ENCODE data around the gene TLK2.

The TLK2 gene

DNA sequence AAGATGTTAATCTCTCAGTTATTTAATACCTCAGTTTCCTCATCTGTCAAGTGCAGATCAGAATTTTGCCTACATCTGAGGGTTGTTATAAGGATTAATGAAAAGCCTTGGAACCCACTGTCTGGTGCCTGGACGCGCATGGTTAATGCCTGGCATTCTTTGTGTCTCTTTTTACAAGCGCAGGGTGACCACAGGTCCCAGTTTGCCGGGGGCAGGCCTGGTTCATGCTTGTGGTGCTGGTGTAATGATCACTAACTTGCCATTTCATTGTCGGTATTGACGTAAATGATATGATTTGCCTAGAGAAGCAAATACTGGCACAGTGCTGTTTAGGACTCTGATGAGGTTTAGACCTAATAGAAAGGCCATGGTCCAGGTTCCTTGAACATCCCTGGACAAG is 172.0 kb downstream of the TLK2 start:
- DNase-seq (ENCODE audit: low read depth), result peak; percentile 38
- TF ChIP-seq POLR2A (IDR thresholded peaks at IDR 0.05; ENCODE audit: extremely low read depth, insufficient read length) (no peak), MYC (IDR thresholded peaks at IDR 0.05; ENCODE audit: low read depth, low read length) (no peak)
- TF ChIP-seq, protein P1, sequence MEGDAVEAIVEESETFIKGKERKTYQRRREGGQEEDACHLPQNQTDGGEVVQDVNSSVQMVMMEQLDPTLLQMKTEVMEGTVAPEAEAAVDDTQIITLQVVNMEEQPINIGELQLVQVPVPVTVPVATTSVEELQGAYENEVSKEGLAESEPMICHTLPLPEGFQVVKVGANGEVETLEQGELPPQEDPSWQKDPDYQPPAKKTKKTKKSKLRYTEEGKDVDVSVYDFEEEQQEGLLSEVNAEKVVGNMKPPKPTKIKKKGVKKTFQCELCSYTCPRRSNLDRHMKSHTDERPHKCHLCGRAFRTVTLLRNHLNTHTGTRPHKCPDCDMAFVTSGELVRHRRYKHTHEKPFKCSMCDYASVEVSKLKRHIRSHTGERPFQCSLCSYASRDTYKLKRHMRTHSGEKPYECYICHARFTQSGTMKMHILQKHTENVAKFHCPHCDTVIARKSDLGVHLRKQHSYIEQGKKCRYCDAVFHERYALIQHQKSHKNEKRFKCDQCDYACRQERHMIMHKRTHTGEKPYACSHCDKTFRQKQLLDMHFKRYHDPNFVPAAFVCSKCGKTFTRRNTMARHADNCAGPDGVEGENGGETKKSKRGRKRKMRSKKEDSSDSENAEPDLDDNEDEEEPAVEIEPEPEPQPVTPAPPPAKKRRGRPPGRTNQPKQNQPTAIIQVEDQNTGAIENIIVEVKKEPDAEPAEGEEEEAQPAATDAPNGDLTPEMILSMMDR (IDR thresholded peaks at IDR 0.05; ENCODE audit: low read depth, low read length), result no peak
- TF ChIP-seq, protein P2, sequence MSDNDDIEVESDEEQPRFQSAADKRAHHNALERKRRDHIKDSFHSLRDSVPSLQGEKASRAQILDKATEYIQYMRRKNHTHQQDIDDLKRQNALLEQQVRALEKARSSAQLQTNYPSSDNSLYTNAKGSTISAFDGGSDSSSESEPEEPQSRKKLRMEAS (IDR thresholded peaks at IDR 0.05; ENCODE audit: low read depth, low read length), result no peak

DNA sequence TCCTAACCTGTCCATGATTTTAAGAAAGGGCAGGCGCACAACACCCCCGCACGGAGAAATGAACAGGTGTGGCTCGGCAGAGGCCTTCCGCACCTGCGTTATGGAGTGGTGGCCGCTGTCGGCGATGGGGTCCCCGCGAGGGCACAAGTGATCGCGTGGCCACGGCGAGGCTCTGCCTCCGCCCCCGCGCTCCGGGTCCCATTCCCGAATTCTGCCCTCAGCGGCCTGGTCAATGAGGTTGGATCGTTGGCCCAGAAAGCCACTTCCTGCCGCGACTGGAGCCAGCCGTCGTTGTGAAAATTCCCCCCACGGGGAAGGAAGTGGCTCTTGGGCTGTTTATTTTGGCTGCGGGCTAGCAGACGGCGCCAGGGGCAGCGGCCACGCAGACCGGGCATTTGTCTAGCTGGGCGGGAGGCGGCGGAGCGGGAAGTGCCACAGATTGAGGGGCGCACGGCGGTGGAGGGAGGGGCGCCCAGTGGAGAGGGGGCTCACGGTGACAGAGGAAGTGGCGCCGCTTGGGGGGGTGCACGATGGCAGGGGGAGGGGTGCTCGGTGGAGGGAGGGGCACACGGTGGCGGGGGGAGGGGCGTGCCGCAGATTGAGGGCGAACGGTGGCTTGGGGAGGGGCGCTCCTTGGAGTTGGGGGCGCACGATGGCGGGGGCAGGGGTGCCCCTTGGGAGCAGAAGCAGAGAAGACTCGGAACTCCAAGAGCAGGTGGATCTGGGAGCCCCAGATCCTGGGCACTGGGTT is 173.8 kb downstream of the TLK2 start:
- TF ChIP-seq POLR2A (IDR thresholded peaks at IDR 0.05; ENCODE audit: extremely low read depth, insufficient read length) (peak; percentile 25), MYC (IDR thresholded peaks at IDR 0.05; ENCODE audit: low read depth, low read length) (peak; percentile 82)
- TF ChIP-seq, protein P2 (IDR thresholded peaks at IDR 0.05; ENCODE audit: low read depth, low read length), result peak; percentile 51; the same call in 1 of the 2 replicates
- TF ChIP-seq, protein P1 (IDR thresholded peaks at IDR 0.05; ENCODE audit: low read depth, low read length), result no peak
- H3K4me3 ChIP-seq (ENCODE audit: low read depth, low read length), result peak overlapping the region; percentile 56
- DNase-seq (ENCODE audit: low read depth), result peak; percentile 91

More for the DNA sequence above, 172.0 kb downstream of the TLK2 start:
- H3K4me3 ChIP-seq (ENCODE audit: low read depth, low read length), result no peak overlapping the region

DNA sequence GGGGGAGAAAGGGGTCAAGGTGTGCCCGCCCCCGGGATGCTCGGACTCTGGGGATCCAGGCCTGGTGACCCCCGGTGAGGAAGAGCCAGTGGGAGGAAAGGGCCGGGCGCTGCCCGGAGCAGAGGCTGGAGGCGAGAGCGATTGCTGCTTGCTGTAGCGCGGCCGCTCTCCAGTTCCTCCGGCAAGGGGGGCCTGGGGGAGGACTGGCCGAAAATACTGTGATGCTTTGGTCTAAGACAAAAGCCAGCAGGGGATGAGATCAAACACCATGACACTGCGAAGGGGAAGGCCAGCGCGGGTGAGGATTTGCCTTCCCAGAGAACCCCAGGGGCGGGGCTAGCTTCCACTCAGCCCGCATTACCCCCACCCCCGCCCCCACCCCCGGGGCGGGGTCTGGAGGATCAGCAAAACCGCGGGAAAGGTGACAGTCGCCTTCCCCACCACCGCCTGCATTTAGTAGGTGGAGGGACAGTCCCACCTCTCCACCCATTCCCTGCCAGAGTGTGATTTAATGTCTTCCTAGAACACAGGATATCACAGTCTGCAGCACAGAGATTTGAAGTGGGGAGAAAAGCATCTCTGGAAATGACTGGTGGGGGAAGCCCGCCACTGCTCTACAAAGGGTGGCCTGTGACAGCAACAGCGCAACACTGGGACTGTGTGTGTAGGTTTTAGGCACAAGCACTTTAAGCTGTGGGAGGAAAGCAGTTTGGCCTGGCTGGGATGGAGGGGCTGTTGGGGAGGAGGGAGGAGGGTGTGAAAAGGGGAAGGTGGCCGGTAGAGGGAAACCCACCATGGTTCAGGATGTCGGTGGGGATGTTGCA is 174.6 kb downstream of the TLK2 start:
- TF ChIP-seq MYC (IDR thresholded peaks at IDR 0.05; ENCODE audit: low read depth, low read length), result 0 out of 2 replicates have a peak, but pooled peaks have one; percentile 12
- TF ChIP-seq, protein P2 (IDR thresholded peaks at IDR 0.05; ENCODE audit: low read depth, low read length), result peak; percentile 13; the same call in 1 of the 2 replicates
- peak; percentile 45 for TF ChIP-seq POLR2A (IDR thresholded peaks at IDR 0.05; ENCODE audit: extremely low read depth, insufficient read length)
- TF ChIP-seq, protein P1 (IDR thresholded peaks at IDR 0.05; ENCODE audit: low read depth, low read length), result no peak
- H3K4me3 ChIP-seq (ENCODE audit: low read depth, low read length), result peak overlapping the region; percentile 56
- peak; percentile 89 for DNase-seq (ENCODE audit: low read depth)

DNA sequence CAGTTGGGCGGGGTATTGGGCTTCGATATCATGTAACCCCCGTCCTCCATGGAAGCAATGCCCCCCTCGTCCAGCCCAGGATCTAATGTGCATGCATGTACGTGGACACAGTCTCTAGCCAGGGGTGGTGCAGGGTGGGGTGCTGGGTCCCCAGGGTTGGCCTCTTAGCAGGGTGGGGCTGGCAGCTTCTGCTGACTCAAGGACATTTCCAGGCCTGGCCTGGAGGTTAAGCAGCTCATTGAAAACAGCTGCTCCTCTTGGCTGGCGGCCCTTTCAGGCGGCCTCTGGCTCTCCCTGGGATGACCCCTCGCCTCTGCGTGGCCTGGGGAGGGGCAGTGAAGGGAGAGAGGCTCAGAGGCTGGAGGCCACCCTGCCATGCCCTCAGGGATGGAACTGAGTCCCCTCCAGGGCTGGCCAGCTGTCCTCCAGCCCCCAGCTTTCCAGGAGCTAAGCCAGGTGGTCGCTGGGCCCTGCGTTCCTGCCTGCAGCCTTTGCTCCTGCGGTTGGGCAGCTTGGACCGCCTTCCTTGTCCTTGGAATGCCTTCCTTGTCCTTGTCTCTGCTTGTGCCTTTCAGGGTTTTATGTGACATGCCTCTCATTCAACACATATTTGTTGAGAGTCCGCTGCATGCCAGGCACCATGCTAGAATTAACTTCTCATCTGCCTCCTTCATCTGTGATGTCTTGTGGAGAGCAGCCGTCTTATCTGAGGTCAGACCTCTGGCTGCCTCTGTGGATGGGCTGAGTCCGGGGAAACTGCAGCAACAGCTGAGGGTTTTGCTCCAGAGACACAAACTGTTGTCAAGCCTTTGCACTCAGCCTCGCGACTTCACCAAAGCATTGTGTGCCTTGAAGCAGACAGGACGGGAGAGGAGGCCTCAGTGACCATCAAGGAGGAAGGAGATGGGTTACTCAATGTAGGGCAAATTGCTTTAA is 175.5 kb downstream of the TLK2 start:
- H3K4me3 ChIP-seq (ENCODE audit: low read depth, low read length), result no peak overlapping the region
- DNase-seq (ENCODE audit: low read depth), result peak; percentile 30
- TF ChIP-seq MYC (IDR thresholded peaks at IDR 0.05; ENCODE audit: low read depth, low read length) (peak; percentile 40; the same call in 1 of the 2 replicates), POLR2A (IDR thresholded peaks at IDR 0.05; ENCODE audit: extremely low read depth, insufficient read length) (no peak)
- TF ChIP-seq, protein P2 (IDR thresholded peaks at IDR 0.05; ENCODE audit: low read depth, low read length), result no peak

DNA sequence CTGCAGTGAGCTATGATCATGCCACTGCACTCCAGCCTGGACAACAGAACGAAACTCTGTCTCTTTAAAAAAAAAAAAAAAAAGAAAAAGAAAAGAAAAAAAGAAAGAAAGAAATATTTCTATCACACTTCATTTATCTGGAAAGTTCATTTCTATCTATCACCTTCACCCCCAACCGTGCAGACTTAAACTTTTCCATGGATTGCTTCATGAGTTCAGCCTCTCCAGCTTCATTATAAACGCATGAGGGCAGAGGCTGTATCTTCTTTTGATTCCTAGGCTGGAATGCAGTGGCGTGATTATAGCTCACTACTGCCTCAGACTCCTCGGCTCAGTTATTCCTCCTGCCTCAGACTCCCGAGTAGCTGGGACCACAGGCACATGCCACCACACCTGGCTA is 177.0 kb downstream of the TLK2 start:
- DNase-seq (ENCODE audit: low read depth), result no peak
- no peak overlapping the region for H3K4me3 ChIP-seq (ENCODE audit: low read depth, low read length)
- TF ChIP-seq POLR2A (IDR thresholded peaks at IDR 0.05; ENCODE audit: extremely low read depth, insufficient read length) (no peak), MYC (IDR thresholded peaks at IDR 0.05; ENCODE audit: low read depth, low read length) (no peak)
- TF ChIP-seq, protein P2 (IDR thresholded peaks at IDR 0.05; ENCODE audit: low read depth, low read length), result no peak
- TF ChIP-seq, protein P1 (IDR thresholded peaks at IDR 0.05; ENCODE audit: low read depth, low read length), result no peak

All from NB4 (cell line).